ENCODE measurements around the gene LYPD6B.

LYPD6B gene

GRCh38 chr2:149167001-149167780, 128.7 kb downstream of the LYPD6B start:
- DNase-seq = no peak

GRCh38 chr2:149167941-149168340, 129.4 kb downstream of the LYPD6B start:
- DNase-seq = no peak

- DNase-seq = no peak
Observed at GRCh38 chr2:149169656-149170055, 131.2 kb downstream of the LYPD6B start.

GRCh38 chr2:149170156-149170555, 131.7 kb downstream of the LYPD6B start:
- peak in 1 of 2 experiments; percentile 33 for DNase-seq

GRCh38 chr2:149170911-149171310, 132.4 kb downstream of the LYPD6B start:
- DNase-seq = no peak

- no peak for DNase-seq
Observed at GRCh38 chr2:149173220-149173619, 134.7 kb downstream of the LYPD6B start.

- DNase-seq = no peak
Observed at GRCh38 chr2:149175956-149176355, 137.5 kb downstream of the LYPD6B start.

- DNase-seq = no peak
Observed at GRCh38 chr2:149178612-149179011, 140.1 kb downstream of the LYPD6B start.

- DNase-seq = no peak
Observed at GRCh38 chr2:149180226-149180875, 141.9 kb downstream of the LYPD6B start.

GRCh38 chr2:149183187-149183586, 144.7 kb downstream of the LYPD6B start:
- DNase-seq = no peak

GRCh38 chr2:149184991-149185390, 146.5 kb downstream of the LYPD6B start:
- peak in 1 of 2 experiments; percentile 15 for DNase-seq

- DNase-seq = no peak
Observed at GRCh38 chr2:149185942-149186490, 147.5 kb downstream of the LYPD6B start.

GRCh38 chr2:149187057-149187456, 148.6 kb downstream of the LYPD6B start:
- DNase-seq = no peak

GRCh38 chr2:149188291-149188690, 149.8 kb downstream of the LYPD6B start:
- no peak for DNase-seq

- DNase-seq = no peak
Observed at GRCh38 chr2:149189769-149190168, 151.3 kb downstream of the LYPD6B start.

GRCh38 chr2:149191915-149192314, 153.4 kb downstream of the LYPD6B start:
- DNase-seq = no peak

GRCh38 chr2:149192427-149192826, 153.9 kb downstream of the LYPD6B start:
- no peak for DNase-seq

- DNase-seq = no peak
Observed at GRCh38 chr2:149200109-149200520, 161.6 kb downstream of the LYPD6B start.

- DNase-seq = no peak
Observed at GRCh38 chr2:149204686-149205085, 166.2 kb downstream of the LYPD6B start.

GRCh38 chr2:149205143-149205542, 166.6 kb downstream of the LYPD6B start:
- DNase-seq = no peak

- DNase-seq = no peak
Observed at GRCh38 chr2:149213764-149214493, 175.4 kb downstream of the LYPD6B start.

- DNase-seq = no peak
Observed at GRCh38 chr2:149218497-149218896, 180.0 kb downstream of the LYPD6B start.

GRCh38 chr2:149219856-149220255, 181.4 kb downstream of the LYPD6B start:
- DNase-seq = no peak
